K562 (cell line): Measurements from ENCODE around the gene DNAH8. TPM values are rescaled to one million over a fixed set of nuclear protein-coding genes. Genes with fewer than 3 reads are reported as not detected.

Experiments
- ARID3A ChIP-seq: IDR thresholded peaks from 2 replicates; pipeline ENCODE4 v1.6.1; 2012; ENCODE audit warnings: low read depth, low read length, improper control_type of control experiment, borderline replicate concordance
- CGGBP1 ChIP-seq: fragments of 250-450 bp; sonication (Bioruptor Pico); IDR thresholded peaks from 2 replicates; pipeline ENCODE4 v1.9.0; 2021; ENCODE audit warnings: mild to moderate bottlenecking
- ETS2 ChIP-seq: IDR thresholded peaks from 2 replicates; pipeline ENCODE4 v1.6.1; 2016; ENCODE audit warnings: borderline replicate concordance, missing genetic modification characterization, mild to moderate bottlenecking, moderate library complexity, missing compliant biosample characterization; ENCODE audit not compliant: poor library complexity, severe bottlenecking
- ETV1 ChIP-seq: fragments of 450-650 bp; conservative IDR thresholded peaks from 2 replicates; pipeline ENCODE4 v1.6.1; 2016; ENCODE audit warnings: missing genetic modification characterization, control low read depth, low read depth, missing compliant biosample characterization
- FIP1L1 ChIP-seq: fragments of 200-400 bp; formaldehyde crosslinking; IDR thresholded peaks from 2 replicates; pipeline ENCODE4 v1.6.1; 2018; ENCODE audit warnings: mild to moderate bottlenecking, low read depth, low read length; ENCODE audit not compliant: poor library complexity, severe bottlenecking
- GABPB2 ChIP-seq: fragments of 250-450 bp; sonication (Bioruptor Pico); conservative IDR thresholded peaks from 2 replicates; pipeline ENCODE4 v1.5.1; 2021; ENCODE audit warnings: mild to moderate bottlenecking
- HNRNPL ChIP-seq: fragments of 200-400 bp; formaldehyde crosslinking; IDR thresholded peaks from 2 replicates; pipeline ENCODE4 v1.6.1; 2017; ENCODE audit warnings: low read depth, mild to moderate bottlenecking, low read length
- MITF ChIP-seq: IDR thresholded peaks from 2 replicates; pipeline ENCODE4 v1.6.1; 2014; ENCODE audit warnings: antibody characterized with exemption
- MLX ChIP-seq, 2 experiments: fragments of 450-650 bp in 1 of 2; sonication (generic) in 1 of 2; formaldehyde crosslinking; conservative IDR thresholded peaks; 2 replicates each; pipeline versions ENCODE4 v1.4.0 to v1.8.1; 2020 to 2022; ENCODE audit warnings: mild to moderate bottlenecking in 1 of 2, missing genetic modification reagents in 1 of 2
- MTA1 ChIP-seq: fragments of 450-650 bp; IDR thresholded peaks from 2 replicates; pipeline ENCODE4 v1.6.1; 2017; ENCODE audit warnings: borderline replicate concordance
- MXD1 ChIP-seq: fragments of 250-450 bp; sonication (Bioruptor Pico); IDR thresholded peaks from 2 replicates; pipeline ENCODE4 v1.8.0; 2021; ENCODE audit warnings: borderline replicate concordance, mild to moderate bottlenecking, moderate library complexity; ENCODE audit not compliant: poor library complexity, severe bottlenecking
- NEUROD1 ChIP-seq: fragments of 150-350 bp; IDR thresholded peaks from 2 replicates; pipeline ENCODE4 v1.6.1; 2014; ENCODE audit warnings: borderline replicate concordance, low read length, low read depth; ENCODE audit not compliant: partially characterized antibody
- RBM14 ChIP-seq: fragments of 200-400 bp; formaldehyde crosslinking; IDR thresholded peaks from 2 replicates; pipeline ENCODE4 v1.6.1; 2018; ENCODE audit warnings: low read depth, mild to moderate bottlenecking, low read length, moderate library complexity, borderline replicate concordance; ENCODE audit not compliant: insufficient read depth
- SFPQ ChIP-seq: fragments of 200-400 bp; formaldehyde crosslinking; IDR thresholded peaks from 2 replicates; pipeline ENCODE4 v1.6.1; 2017; ENCODE audit warnings: mild to moderate bottlenecking, low read depth, low read length, moderate library complexity
- XRCC5 ChIP-seq: fragments of 200-400 bp; formaldehyde crosslinking; IDR thresholded peaks from 2 replicates; pipeline ENCODE4 v1.6.1; 2017; ENCODE audit warnings: low read depth, mild to moderate bottlenecking, low read length
- ZBTB9 ChIP-seq: fragments of 450-650 bp; formaldehyde crosslinking; IDR thresholded peaks from 2 replicates; pipeline ENCODE4 v1.4.0; 2020; ENCODE audit warnings: mild to moderate bottlenecking, moderate library complexity
- ZFPM2 ChIP-seq: fragments of 250-450 bp; sonication (Bioruptor Pico); IDR thresholded peaks from 2 replicates; pipeline ENCODE4 v1.5.1; 2022; ENCODE audit warnings: mild to moderate bottlenecking
- ZNF444 ChIP-seq: fragments of 250-450 bp; sonication (Bioruptor Pico); IDR thresholded peaks from 2 replicates; pipeline ENCODE4 v1.4.0; 2020; ENCODE audit warnings: mild to moderate bottlenecking, moderate library complexity
- ZNF584 ChIP-seq: fragments of 200-800 bp; sonication (Bioruptor generic); IDR thresholded peaks from 2 replicates; pipeline ENCODE4 v1.6.1; 2016; ENCODE audit warnings: low read depth, mild to moderate bottlenecking, missing genetic modification characterization, missing compliant biosample characterization
- polyA plus RNA-seq, 8 experiments: library from polyadenylated mRNA; depleted of rRNA in 4 of 8; stranded (reverse) in 5 of 8; unstranded in 3 of 8; fragments of >200 nt; fragmentation: Nextera tagmentation in 2 of 8; fragmentation: Illumina TruSeq in 1 of 8; extraction: Ambion mirVana in 2 of 8; extraction: Trizol in 1 of 8; gene quantifications; 2 replicates each; pipeline versions ENCODE4 v1.2.1 to v1.2.3, GENCODE V29; 2011 to 2014; ENCODE audit warnings: inconsistent platforms in 1 of 8, missing spikeins in 1 of 8
- total RNA-seq, 7 experiments: library from RNA; depleted of rRNA in 6 of 7; stranded (reverse); fragments of >200 nt in 6 of 7; fragmentation: Illumina TruSeq in 2 of 7; extraction: Trizol in 2 of 7; gene quantifications; 2 replicates each; pipeline versions ENCODE4 v1.2.1 to v1.2.3, GENCODE V29; 2011 to 2021; ENCODE audit warnings: low replicate concordance in 1 of 7

The DNAH8 gene
- total and polyA plus RNA-seq, 9 of the 15 experiments (the other 6 are each of a cell fraction or from before 2014, with no cell fraction given), result 1.2 to 4.2 (median 2.9) TPM

GRCh38 chr6:39007575-39007974 is 292.5 kb downstream of the DNAH8 start (continued):
- TF ChIP-seq SFPQ, result no peak
- TF ChIP-seq MXD1 (CRISPR knock-in tag), result no peak
- TF ChIP-seq ZBTB9 (CRISPR knock-in tag), result no peak
- no peak for TF ChIP-seq RBM14
- TF ChIP-seq MTA1, result peak; percentile 78
- no peak for TF ChIP-seq ETS2 (tag)
- TF ChIP-seq ARID3A, result 0 out of 2 replicates have a peak, but pooled peaks have one; percentile 15
- 0 out of 2 replicates have a peak, but pooled peaks have one; percentile 38 for TF ChIP-seq ZNF584 (CRISPR knock-in tag)
- no peak for TF ChIP-seq HNRNPL
- TF ChIP-seq GABPB2 (CRISPR knock-in tag), result no peak
- no peak for TF ChIP-seq ETV1 (tag)
- TF ChIP-seq FIP1L1, result no peak
- TF ChIP-seq XRCC5, result no peak
- TF ChIP-seq CGGBP1 (CRISPR knock-in tag), result no peak
- no peak for TF ChIP-seq ZFPM2
- peak; percentile 63 for TF ChIP-seq NEUROD1
- TF ChIP-seq MLX (CRISPR knock-in tag; conservative IDR thresholded peaks at IDR 0.05), result no peak
- peak; percentile 62; the same call in 1 of the 2 replicates for TF ChIP-seq MITF
- no peak for TF ChIP-seq ZNF444 (CRISPR knock-in tag)
